ENCODE results near the gene CCNB2. TPM values are rescaled to one million over a fixed set of nuclear protein-coding genes. Genes with fewer than 3 reads are reported as not detected.
A peak's percentile ranks its signal among the peaks of the same experiment; 100 is the strongest.

CCNB2 gene
- total RNA-seq (2021; fragmentation: NEBNext Ultra II Directional; extraction: Animal tissue kit (Norgen Biotek cat#: 25700)) (92.1 and 93.6 TPM in 2 replicates), polyA plus RNA-seq (2011; rRNA removed) (70.7 and 76.0 TPM in 2 replicates), polyA minus RNA-seq (2011; rRNA and poly(A)+ RNA removed) (65.5 and 66.2 TPM in 2 replicates)
- polyA plus RNA-seq (2011; cell fraction: cytosol; rRNA removed) = 112 TPM
- polyA plus RNA-seq (2011; cell fraction: nucleus; rRNA removed) = 37.2 TPM
- polyA plus RNA-seq (2012, experiment 1 of 2) = 92.3 to 131 TPM (median 97.7 TPM) in 4 replicates
- 29.6 TPM for polyA plus RNA-seq (2012, experiment 2 of 2)
- polyA plus RNA-seq (2013, experiment 1 of 2) = 80.0 TPM
- 75.3 TPM for polyA plus RNA-seq (2013, experiment 2 of 2)
- polyA minus RNA-seq (2011; cell fraction: cytosol; rRNA and poly(A)+ RNA removed) = 61.4 TPM
- 44.7 TPM for polyA minus RNA-seq (2011; cell fraction: nucleus; rRNA and poly(A)+ RNA removed)
- long read RNA-seq, experiment 1, transcript CCNB2-201 (9 exons, 1,556 nt) = major isoform, 99 of 129 reads
- long read RNA-seq, experiment 1, partial matches to known transcripts = 27 of 129 reads
- long read RNA-seq, experiment 1, other reads (novel, unspliced or antisense) = 3 of 129 reads
- long read RNA-seq, experiment 2, transcript CCNB2-201 (9 exons, 1,556 nt) = major isoform, 115 of 119 reads
- long read RNA-seq, experiment 2, partial matches to known transcripts = 0 of 119 reads
- long read RNA-seq, experiment 2, other reads (novel, unspliced or antisense) = 2 of 119 reads

- peak within 1 kb of the TSS; percentile 82; the same call in 1 of the 2 replicates for H4K8ac ChIP-seq (ENCODE audit: extremely low read depth, insufficient read depth, low read length)
- H3K79me2 ChIP-seq (ENCODE audit: control insufficient read depth in 1 of 2, insufficient read depth in 2 of 2, low read length in 2 of 2) = peaks cover 0 to 11% of the 10 kb centered on the region in 2 experiments; a peak in 2 of 4 replicates
- peaks cover 9 to 26% (median 19%) of the 10 kb centered on the region in 4 experiments for H3K36me3 ChIP-seq (ENCODE audit: control insufficient read depth in 2 of 4, insufficient read depth in 4 of 4, low read length in 3 of 4)
- peak within 1 kb of the TSS; percentile 98 for H3K18ac ChIP-seq (ENCODE audit: extremely low read depth, low read length)
- no peak within 1 kb of the TSS for H2BK20ac ChIP-seq (ENCODE audit: low read length)
- H3K27ac ChIP-seq (ENCODE audit: low read depth, low read length) = peak within 1 kb of the TSS; percentile 81
- H3K4me1 ChIP-seq (replicated peaks in 1 of 4; ENCODE audit: control insufficient read depth in 3 of 4, insufficient read depth in 4 of 4, low read length in 3 of 4) = peaks cover 0 to 2% (median 0%) of the 10 kb centered on the region in 4 experiments; a peak in 2 of 7 replicates
- peak within 1 kb of the TSS; percentile 93 for H2BK5ac ChIP-seq (ENCODE audit: low read depth, low read length)
- peak within 1 kb of the TSS; percentile 79; the same call in 1 of the 2 replicates for H2AFZ ChIP-seq (ENCODE audit: low read length)
- CTCF ChIA-PET (ENCODE audit: partially characterized antibody) = interaction anchor here (1.0 kb wide), 2 partner anchors 125 to 396 kb away, joined by 3 read pairs; no protein-coding TSS in a partner anchor
- no peak within 1 kb of the TSS for H2AK5ac ChIP-seq (ENCODE audit: low read depth, low read length)
- no peak within 1 kb of the TSS for H2BK12ac ChIP-seq (ENCODE audit: low read depth, low read length)
- H4K20me1 ChIP-seq (replicated peaks in 1 of 2; ENCODE audit: control insufficient read depth in 1 of 2, insufficient read depth in 2 of 2, low read length in 2 of 2) = no peaks in the 10 kb centered on the region
- peak within 1 kb of the TSS; percentile 7 for H2BK120ac ChIP-seq (replicated peaks; ENCODE audit: low read depth, low read length)
- POLR2A ChIA-PET (ENCODE audit: partially characterized antibody) = interaction anchor here (0.7 to 1.0 kb wide), 4 partner anchors 53 to 268 kb away, joined by 3 read pairs; partner anchors contain the start of gene MYO1E
- H3K56ac ChIP-seq (replicated peaks; ENCODE audit: insufficient read length, low read depth, low read length) = peak within 1 kb of the TSS; percentile 88
- peak; percentile 79 to 89 for DNase-seq (ENCODE audit: low read depth in 1 of 2, low spot score in 2 of 2)
- no peaks in the 10 kb centered on the region for H3K79me1 ChIP-seq (ENCODE audit: low read depth, low read length)
- no peak within 1 kb of the TSS for H2BK15ac ChIP-seq (ENCODE audit: low read length)
- H4K91ac ChIP-seq (replicated peaks; ENCODE audit: insufficient read length, low read length) = no peak within 1 kb of the TSS
- H3K23ac ChIP-seq (ENCODE audit: insufficient read length) = no peak within 1 kb of the TSS
- no peak within 1 kb of the TSS for H3K4ac ChIP-seq (replicated peaks; ENCODE audit: insufficient read length, low read depth, low read length)
- peak within 1 kb of the TSS; percentile 68 to 89 (median 88) for H3K9ac ChIP-seq (replicated peaks in 1 of 4; ENCODE audit: extremely low read depth in 1 of 4, low read depth in 3 of 4, low read length in 3 of 4)
- H3K14ac ChIP-seq (ENCODE audit: insufficient read length) = no peak within 1 kb of the TSS
- peak within 1 kb of the TSS; percentile 64 to 81 for H3K4me2 ChIP-seq (ENCODE audit: insufficient read depth in 1 of 2, low read depth in 2 of 2, low read length in 2 of 2)
- H3K27me3 ChIP-seq (replicated peaks in 1 of 4; ENCODE audit: control insufficient read depth in 3 of 4, extremely low read depth in 1 of 4, insufficient read depth in 3 of 4, low read length in 3 of 4) = no peaks in the 10 kb centered on the region
- WGBS, 2 experiments (ENCODE audit: extremely low coverage in 1 of 2, insufficient coverage in 1 of 2, insufficient read length in 1 of 2, insufficient replicate concordance in 2 of 2, low coverage in 1 of 2, low lambda C conversion rate in 2 of 2, missing lambda C conversion rate in 1 of 2) = 0% methylated on average over 47 of the region's 57 CpGs; no CpG with 5 or more reads in 1 of the 2 experiments
- H3K23me2 ChIP-seq (ENCODE audit: low read depth, low read length) = no peaks in the 10 kb centered on the region
- peak within 1 kb of the TSS; percentile 92 for H4K5ac ChIP-seq (ENCODE audit: insufficient read length, low read depth, low read length)
- H3K4me3 ChIP-seq (ENCODE audit: extremely low read depth in 1 of 4, insufficient read depth in 2 of 4, low read depth in 3 of 4, low read length in 4 of 4) = peak within 1 kb of the TSS; percentile 67 to 87 (median 80)
- H3K9me3 ChIP-seq (ENCODE audit: insufficient read depth in 2 of 2, low read depth in 1 of 2, low read length in 1 of 2) = no peaks in the 10 kb centered on the region
- peak; percentile 70 for FAIRE-seq
- TF ChIP-seq CBX8 (IDR thresholded peaks at IDR 0.05; ENCODE audit: borderline replicate concordance, low read depth, low read length) = no peak
- TF ChIP-seq RBBP5 (IDR thresholded peaks at IDR 0.05; ENCODE audit: borderline replicate concordance, low read depth, low read length) = peak; percentile 95
- TF ChIP-seq NRF1 (IDR thresholded peaks at IDR 0.05; ENCODE audit: low read depth, low read length) = no peak
- TF ChIP-seq RFX5 (IDR thresholded peaks at IDR 0.05; ENCODE audit: borderline replicate concordance, low read depth, low read length) = no peak
- no peak for TF ChIP-seq SAP30 (IDR thresholded peaks at IDR 0.05; ENCODE audit: insufficient read depth, insufficient replicate concordance, low read length)
- TF ChIP-seq CHD2 (IDR thresholded peaks at IDR 0.05; ENCODE audit: low read length) = peak; percentile 74
- TF ChIP-seq TAF1 (IDR thresholded peaks at IDR 0.05; ENCODE audit: low read depth, low read length) = peak; percentile 96
Measured at GRCh38 chr15:59104912-59105732, at the start of gene CCNB2. Gene CCNB2 (plus strand): TSS chr15:59105146. CDS start chr15:59105269, 123 bp downstream.
